ENCODE results near the gene SPRR4. TPM values are rescaled to one million over a fixed set of nuclear protein-coding genes. Genes with fewer than 3 reads are reported as not detected.

The SPRR4 gene
- total RNA-seq, 2 donors from 2014 or later, result not detected

GRCh38 chr1:152962876-152963415 is 7.5 kb upstream of the SPRR4 start:
- DNase-seq (no peak), ATAC-seq (no peak)
- intact Hi-C loops (cut with DNase I, micrococcal nuclease), result no loop called here

GRCh38 chr1:152964536-152964935 is 5.9 kb upstream of the SPRR4 start:
- intact Hi-C loops (cut with DNase I, micrococcal nuclease), result no loop called here
- no peak for ATAC-seq

GRCh38 chr1:152965853-152966252 is 4.6 kb upstream of the SPRR4 start:
- intact Hi-C loops (cut with DNase I, micrococcal nuclease), result no loop called here
- ATAC-seq, result no peak
- DNase-seq, result no peak

More at GRCh38 chr1:152964536-152964935, 5.9 kb upstream of the SPRR4 start:
- DNase-seq, result no peak

- ATAC-seq, result no peak
- DNase-seq, result no peak
- intact Hi-C loops (cut with DNase I, micrococcal nuclease), result no loop called here
Observed at GRCh38 chr1:152967201-152967600, 3.2 kb upstream of the SPRR4 start.

GRCh38 chr1:152968248-152968647 is 2.2 kb upstream of the SPRR4 start:
- intact Hi-C loops (cut with DNase I, micrococcal nuclease), result no loop called here
- DNase-seq, result no peak
- no peak for ATAC-seq

GRCh38 chr1:152969036-152969435 is 1.4 kb upstream of the SPRR4 start:
- DNase-seq (no peak), ATAC-seq (no peak)
- intact Hi-C loops (cut with DNase I, micrococcal nuclease), result no loop called here

- no peak for DNase-seq
- intact Hi-C loops (cut with DNase I, micrococcal nuclease), result no loop called here
- ATAC-seq, result no peak
Observed at GRCh38 chr1:152972196-152972886, 1.9 kb downstream of the SPRR4 start.

GRCh38 chr1:152976688-152977087 is 6.2 kb downstream of the SPRR4 start:
- no peak for ATAC-seq
- intact Hi-C loops (cut with DNase I, micrococcal nuclease), result no loop called here

GRCh38 chr1:152977614-152978013 is 7.2 kb downstream of the SPRR4 start:
- no peak for ATAC-seq
- intact Hi-C loops (cut with DNase I, micrococcal nuclease), result no loop called here

More at GRCh38 chr1:152976688-152977087, 6.2 kb downstream of the SPRR4 start:
- DNase-seq, result no peak

GRCh38 chr1:152980676-152981075 is 10.2 kb downstream of the SPRR4 start:
- intact Hi-C loops (cut with DNase I, micrococcal nuclease), result no loop called here
- no peak for DNase-seq
- ATAC-seq, result no peak

More at GRCh38 chr1:152977614-152978013, 7.2 kb downstream of the SPRR4 start:
- no peak for DNase-seq

GRCh38 chr1:152981146-152981871 is 10.9 kb downstream of the SPRR4 start:
- no peak for ATAC-seq
- intact Hi-C loops (cut with DNase I, micrococcal nuclease), result no loop called here

GRCh38 chr1:152982076-152982475 is 11.6 kb downstream of the SPRR4 start:
- ATAC-seq (no peak), DNase-seq (no peak)
- intact Hi-C loops (cut with DNase I, micrococcal nuclease), result no loop called here

More at GRCh38 chr1:152981146-152981871, 10.9 kb downstream of the SPRR4 start:
- no peak for DNase-seq

- DNase-seq (no peak), ATAC-seq (no peak)
- intact Hi-C loops (cut with DNase I, micrococcal nuclease), result no loop called here
Observed at GRCh38 chr1:152983234-152983633, 12.8 kb downstream of the SPRR4 start.

- no peak for ATAC-seq
- intact Hi-C loops (cut with DNase I, micrococcal nuclease), result no loop called here
- no peak for DNase-seq
Observed at GRCh38 chr1:152983743-152984142, 13.3 kb downstream of the SPRR4 start, which contains the start of gene SPRR1A. SPRR1A (plus strand) TSS chr1:152984081; CDS start chr1:152985231, 1,150 bp downstream.

GRCh38 chr1:152986578-152986977 is 16.1 kb downstream of the SPRR4 start:
- ATAC-seq (no peak), DNase-seq (no peak)
- intact Hi-C loops (cut with DNase I, micrococcal nuclease), result no loop called here

- DNase-seq, result no peak
- ATAC-seq, result no peak
- intact Hi-C loops (cut with DNase I, micrococcal nuclease), result no loop called here
Observed at GRCh38 chr1:152993186-152993585, 22.7 kb downstream of the SPRR4 start.

GRCh38 chr1:152995842-152996241 is 25.4 kb downstream of the SPRR4 start:
- intact Hi-C loops (cut with DNase I, micrococcal nuclease), result no loop called here
- no peak for DNase-seq
- ATAC-seq, result no peak

GRCh38 chr1:152996633-152997400 is 26.4 kb downstream of the SPRR4 start:
- ATAC-seq, result no peak
- no peak for DNase-seq
- intact Hi-C loops (cut with DNase I, micrococcal nuclease), result no loop called here

GRCh38 chr1:152997901-152998300 is 27.5 kb downstream of the SPRR4 start:
- no peak for ATAC-seq
- intact Hi-C loops (cut with DNase I, micrococcal nuclease), result no loop called here
- DNase-seq, result no peak

Measured in left colon (tissue), 2 donors.